ENCODE data around the gene ULBP3. TPM values are rescaled to one million over a fixed set of nuclear protein-coding genes. Genes with fewer than 3 reads are reported as not detected.

The ULBP3 gene
- total RNA-seq, 1 donor from 2014 or later: 3.9 TPM

GRCh38 chr6:150116200-150116800 lies 47.4 kb upstream of the ULBP3 start:
- Mint-ChIP-seq H3K27ac (no peak overlapping the region), H3K4me1 (peaks cover 21% of the 10 kb centered on the region), H3K27me3 (ENCODE audit: insufficient read depth, low read depth) (peaks cover 6% of the 10 kb centered on the region), H3K36me3 (peaks cover 1% of the 10 kb centered on the region), H3K9me3 (peaks cover 4% of the 10 kb centered on the region), H3K4me3 (no peak overlapping the region)
- H2AFZ ChIP-seq (replicated peaks): no peak overlapping the region
- H3K4me2 ChIP-seq: no peak overlapping the region
- no peaks in the 10 kb centered on the region for H4K20me1 ChIP-seq (ENCODE audit: low read depth)
- no peaks in the 10 kb centered on the region for H3K27me3 ChIP-seq
- DNase-seq (ENCODE audit: low spot score): no peak
- no peak overlapping the region for H3K27ac ChIP-seq
- H3K4me1 ChIP-seq: no peaks in the 10 kb centered on the region
- no peaks in the 10 kb centered on the region for H3F3A ChIP-seq (ENCODE audit: low read depth)
- H3K79me2 ChIP-seq (ENCODE audit: low read depth): no peaks in the 10 kb centered on the region
- H3K4me3 ChIP-seq: no peak overlapping the region
- H3K9ac ChIP-seq: no peak overlapping the region
- H3K36me3 ChIP-seq: no peaks in the 10 kb centered on the region
- TF ChIP-seq EZH2 (IDR thresholded peaks at IDR 0.05): no peak
- H3K9me3 ChIP-seq (ENCODE audit: low read depth): no peaks in the 10 kb centered on the region

- Mint-ChIP-seq H3K27me3 (ENCODE audit: insufficient read depth, low read depth) (peaks cover 6% of the 10 kb centered on the region), H3K9me3 (peaks cover 4% of the 10 kb centered on the region), H3K36me3 (peaks cover 1% of the 10 kb centered on the region), H3K4me3 (no peak overlapping the region), H3K4me1 (peaks cover 21% of the 10 kb centered on the region), H3K27ac (no peak overlapping the region)
- Histone ChIP-seq H3K4me1 (no peaks in the 10 kb centered on the region), H4K20me1 (ENCODE audit: low read depth) (no peaks in the 10 kb centered on the region), H3F3A (ENCODE audit: low read depth) (no peaks in the 10 kb centered on the region), H3K27me3 (no peaks in the 10 kb centered on the region), H3K36me3 (no peaks in the 10 kb centered on the region), H3K4me3 (no peak overlapping the region), H3K9ac (no peak overlapping the region), H3K9me3 (ENCODE audit: low read depth) (no peaks in the 10 kb centered on the region), H2AFZ (replicated peaks) (no peak overlapping the region), H3K27ac (no peak overlapping the region), H3K4me2 (no peak overlapping the region), H3K79me2 (ENCODE audit: low read depth) (no peaks in the 10 kb centered on the region)
- no peak for TF ChIP-seq CTCF (IDR thresholded peaks at IDR 0.05)
- no peak for TF ChIP-seq EZH2phosphoT487 (IDR thresholded peaks at IDR 0.05)
- TF ChIP-seq EZH2 (IDR thresholded peaks at IDR 0.05): no peak
- no peak for DNase-seq (ENCODE audit: low spot score)
Observed at GRCh38 chr6:150115769-150116168, 46.8 kb upstream of the ULBP3 start.

GRCh38 chr6:150112233-150112632 lies 43.3 kb upstream of the ULBP3 start:
- no peaks in the 10 kb centered on the region for H3K79me2 ChIP-seq (ENCODE audit: low read depth)
- no peaks in the 10 kb centered on the region for H3K4me1 ChIP-seq
- H3K4me2 ChIP-seq: no peak overlapping the region
- Mint-ChIP-seq H3K27ac (no peak overlapping the region), H3K9me3 (peaks cover 4% of the 10 kb centered on the region), H3K4me3 (no peak overlapping the region), H3K27me3 (ENCODE audit: insufficient read depth, low read depth) (peaks cover 6% of the 10 kb centered on the region), H3K36me3 (peaks cover under 1% of the 10 kb centered on the region), H3K4me1 (no peaks in the 10 kb centered on the region)
- H4K20me1 ChIP-seq (ENCODE audit: low read depth): no peaks in the 10 kb centered on the region
- no peak overlapping the region for H3K4me3 ChIP-seq
- H3K9me3 ChIP-seq (ENCODE audit: low read depth): no peaks in the 10 kb centered on the region
- no peaks in the 10 kb centered on the region for H3F3A ChIP-seq (ENCODE audit: low read depth)
- H3K27me3 ChIP-seq: no peaks in the 10 kb centered on the region
- H2AFZ ChIP-seq (replicated peaks): no peak overlapping the region
- DNase-seq (ENCODE audit: low spot score): no peak
- H3K27ac ChIP-seq: no peak overlapping the region
- no peak overlapping the region for H3K9ac ChIP-seq
- no peak for TF ChIP-seq EZH2 (IDR thresholded peaks at IDR 0.05)
- H3K36me3 ChIP-seq: no peaks in the 10 kb centered on the region

GRCh38 chr6:150102750-150103270 lies 33.9 kb upstream of the ULBP3 start:
- Histone ChIP-seq H4K20me1 (ENCODE audit: low read depth) (no peaks in the 10 kb centered on the region), H3K4me1 (no peaks in the 10 kb centered on the region), H3K4me3 (no peak overlapping the region), H2AFZ (replicated peaks) (no peak overlapping the region), H3K36me3 (no peaks in the 10 kb centered on the region), H3K9me3 (ENCODE audit: low read depth) (no peaks in the 10 kb centered on the region), H3K9ac (no peak overlapping the region), H3K79me2 (ENCODE audit: low read depth) (no peaks in the 10 kb centered on the region), H3K4me2 (no peak overlapping the region), H3F3A (ENCODE audit: low read depth) (no peaks in the 10 kb centered on the region), H3K27me3 (no peaks in the 10 kb centered on the region), H3K27ac (no peak overlapping the region)
- Mint-ChIP-seq H3K4me3 (no peak overlapping the region), H3K36me3 (no peaks in the 10 kb centered on the region), H3K4me1 (no peaks in the 10 kb centered on the region), H3K27me3 (ENCODE audit: insufficient read depth, low read depth) (no peaks in the 10 kb centered on the region), H3K27ac (no peak overlapping the region), H3K9me3 (no peaks in the 10 kb centered on the region)
- DNase-seq (ENCODE audit: low spot score): no peak
- TF ChIP-seq EZH2 (IDR thresholded peaks at IDR 0.05) (no peak), EZH2phosphoT487 (IDR thresholded peaks at IDR 0.05) (no peak), CTCF (IDR thresholded peaks at IDR 0.05) (no peak)
